Breast epithelium (tissue), 4 donors: ENCODE measurements around the gene ABCC2. TPM values are rescaled to one million over a fixed set of nuclear protein-coding genes. Genes with fewer than 3 reads are reported as not detected.
"Not testable (repeated sequence)": the region's sequence is repeated elsewhere in the genome, so short reads cannot be mapped to it uniquely, and the experiment has no call there.

Experiments used
- DNase-seq, 2 donors: peaks; one replicate each; pipeline ENCODE4 v3.0.0-alpha.2; 2019; ENCODE audit warnings: low spot score in 2 of 2
- H3K27ac ChIP-seq, 2 donors: fragments of 200-600 bp; sonication (generic) in 1 of 2; one replicate each; pipeline ENCODE4 v1.5.1; 2016 to 2019; ENCODE audit warnings: mild to moderate bottlenecking in 1 of 2
- H3K27me3 ChIP-seq, 2 donors: fragments of 200-600 bp; sonication (generic) in 1 of 2; one replicate each; pipeline versions ENCODE4 v1.5.1 to v1.6.0; 2017 to 2019; ENCODE audit warnings: control low read depth in 1 of 2, mild to moderate bottlenecking in 1 of 2
- H3K36me3 ChIP-seq: fragments of 200-600 bp; one replicate; pipeline ENCODE4 v1.5.1; 2019
- H3K4me1 ChIP-seq, 2 donors: fragments of 200-600 bp; sonication (generic); one replicate each; pipeline ENCODE4 v1.5.1; 2016 to 2019; ENCODE audit warnings: control low read depth in 1 of 2
- H3K4me3 ChIP-seq, 3 donors: fragments of 200-600 bp; sonication (generic); 1 replicate in 2 of 3; 2 replicates in 1 of 3; pipeline ENCODE4 v1.5.1; 2016 to 2019; ENCODE audit warnings: mild to moderate bottlenecking in 3 of 3, moderate library complexity in 2 of 3
- H3K9me3 ChIP-seq, 2 donors: fragments of 200-600 bp; sonication (generic) in 1 of 2; one replicate each; pipeline ENCODE4 v1.5.1; 2016 to 2019; ENCODE audit warnings: control low read depth in 1 of 2
- POLR2A ChIP-seq: fragments of 450-650 bp; IDR thresholded peaks from one replicate; pipeline ENCODE4 v1.6.1; 2016; ENCODE audit warnings: antibody characterized with exemption, mild to moderate bottlenecking, moderate library complexity
- POLR2AphosphoS5 ChIP-seq, 3 donors: sonication (generic); formaldehyde crosslinking; IDR thresholded peaks; one replicate each; pipeline ENCODE4 v1.6.1; 2017; ENCODE audit warnings: antibody characterized with exemption in 3 of 3
- intact Hi-C: fragments of 100-400 bp; cut with DNase I; formaldehyde crosslinking; loops from one replicate; pipeline ENCODE4 v1.15.1; 2023; ENCODE audit warnings: low total_unique reads
- total RNA-seq, 3 donors: library from RNA; depleted of rRNA; stranded (reverse); fragments of >200 nt; gene quantifications; one replicate each; pipeline ENCODE4 v1.1.0, GENCODE V29; 2016
- TF ChIP-seq, protein P1 (sequence below), 3 donors: fragments of 450-650 bp; IDR thresholded peaks; one replicate each; pipeline ENCODE4 v1.5.1; 2016 to 2017; ENCODE audit warnings: antibody characterized with exemption in 3 of 3, mild to moderate bottlenecking in 3 of 3, moderate library complexity in 3 of 3

Gene ABCC2
- total RNA-seq, 3 donors from 2014 or later: 2.0 to 3.1 (median 2.1) TPM

DNA sequence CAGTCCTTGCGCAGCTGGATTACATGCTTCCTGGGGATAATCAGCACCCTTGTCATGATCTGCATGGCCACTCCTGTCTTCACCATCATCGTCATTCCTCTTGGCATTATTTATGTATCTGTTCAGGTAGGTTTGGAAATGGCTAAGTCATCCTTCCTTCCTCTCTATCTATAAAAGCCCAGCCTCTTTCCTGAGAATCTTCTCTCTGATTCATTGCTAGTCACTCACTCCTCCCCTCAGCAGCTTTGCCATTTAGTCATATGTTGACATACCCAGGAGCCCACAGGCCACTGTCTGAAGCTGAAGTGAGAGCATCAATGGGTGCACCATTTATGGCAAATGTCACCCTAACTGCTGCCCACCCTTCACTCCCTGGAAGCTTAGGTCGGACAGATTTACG is 52.0 kb downstream of the ABCC2 start:
- Histone ChIP-seq H3K9me3 (no peaks in the 10 kb centered on the region), H3K4me3 (no peak overlapping the region), H3K36me3 (no peaks in the 10 kb centered on the region), H3K4me1 (no peaks in the 10 kb centered on the region), H3K27ac (no peak overlapping the region), H3K27me3 (no peaks in the 10 kb centered on the region)
- TF ChIP-seq, protein P1, sequence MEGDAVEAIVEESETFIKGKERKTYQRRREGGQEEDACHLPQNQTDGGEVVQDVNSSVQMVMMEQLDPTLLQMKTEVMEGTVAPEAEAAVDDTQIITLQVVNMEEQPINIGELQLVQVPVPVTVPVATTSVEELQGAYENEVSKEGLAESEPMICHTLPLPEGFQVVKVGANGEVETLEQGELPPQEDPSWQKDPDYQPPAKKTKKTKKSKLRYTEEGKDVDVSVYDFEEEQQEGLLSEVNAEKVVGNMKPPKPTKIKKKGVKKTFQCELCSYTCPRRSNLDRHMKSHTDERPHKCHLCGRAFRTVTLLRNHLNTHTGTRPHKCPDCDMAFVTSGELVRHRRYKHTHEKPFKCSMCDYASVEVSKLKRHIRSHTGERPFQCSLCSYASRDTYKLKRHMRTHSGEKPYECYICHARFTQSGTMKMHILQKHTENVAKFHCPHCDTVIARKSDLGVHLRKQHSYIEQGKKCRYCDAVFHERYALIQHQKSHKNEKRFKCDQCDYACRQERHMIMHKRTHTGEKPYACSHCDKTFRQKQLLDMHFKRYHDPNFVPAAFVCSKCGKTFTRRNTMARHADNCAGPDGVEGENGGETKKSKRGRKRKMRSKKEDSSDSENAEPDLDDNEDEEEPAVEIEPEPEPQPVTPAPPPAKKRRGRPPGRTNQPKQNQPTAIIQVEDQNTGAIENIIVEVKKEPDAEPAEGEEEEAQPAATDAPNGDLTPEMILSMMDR (IDR thresholded peaks at IDR 0.05): no peak
- no peak for TF ChIP-seq POLR2AphosphoS5 (IDR thresholded peaks at IDR 0.05)
- intact Hi-C loops: no loop called here
- no peak for DNase-seq

GRCh38 chr10:99835947-99836346 is 53.5 kb downstream of the ABCC2 start:
- Histone ChIP-seq H3K9me3 (no peaks in the 10 kb centered on the region), H3K4me3 (no peak overlapping the region), H3K36me3 (no peaks in the 10 kb centered on the region), H3K27me3 (no peaks in the 10 kb centered on the region), H3K4me1 (no peaks in the 10 kb centered on the region), H3K27ac (no peak overlapping the region)
- no peak for DNase-seq
- TF ChIP-seq, protein P1 (IDR thresholded peaks at IDR 0.05): no peak
- no peak for TF ChIP-seq POLR2A
- TF ChIP-seq POLR2AphosphoS5 (IDR thresholded peaks at IDR 0.05): no peak
- intact Hi-C loops: no loop called here

DNA sequence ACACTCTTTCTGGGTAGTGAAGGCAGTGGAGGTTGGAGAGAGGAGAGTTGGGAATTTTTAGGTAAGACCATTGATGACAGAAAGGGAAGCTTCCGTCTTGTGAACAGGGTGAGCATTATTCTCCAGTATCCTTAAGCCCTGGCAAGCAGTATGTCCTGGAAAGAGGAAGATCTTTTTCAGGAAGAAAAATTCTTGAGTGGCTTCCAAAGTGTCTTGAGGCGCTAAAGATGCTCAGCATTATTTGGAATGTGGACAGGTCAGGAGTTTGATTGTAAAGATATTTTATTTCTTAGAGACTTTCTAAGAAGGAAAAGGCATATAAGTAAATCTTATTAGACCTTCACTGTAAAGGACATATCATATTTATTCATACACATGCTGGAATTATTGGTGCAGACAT is 54.3 kb downstream of the ABCC2 start:
- Histone ChIP-seq H3K9me3 (no peaks in the 10 kb centered on the region), H3K36me3 (no peaks in the 10 kb centered on the region), H3K4me1 (no peaks in the 10 kb centered on the region), H3K27ac (no peak overlapping the region), H3K27me3 (no peaks in the 10 kb centered on the region), H3K4me3 (no peak overlapping the region)
- intact Hi-C loops: no loop called here
- TF ChIP-seq, protein P1 (IDR thresholded peaks at IDR 0.05): no peak
- TF ChIP-seq POLR2AphosphoS5 (IDR thresholded peaks at IDR 0.05): no peak
- TF ChIP-seq POLR2A: no peak
- no peak for DNase-seq

GRCh38 chr10:99840859-99841258 is 58.4 kb downstream of the ABCC2 start:
- intact Hi-C loops, DNase-seq, H3K36me3 ChIP-seq, H3K4me1 ChIP-seq, H3K9me3 ChIP-seq, H3K4me3 ChIP-seq, H3K27ac ChIP-seq, H3K27me3 ChIP-seq: not testable (repeated sequence)

DNA sequence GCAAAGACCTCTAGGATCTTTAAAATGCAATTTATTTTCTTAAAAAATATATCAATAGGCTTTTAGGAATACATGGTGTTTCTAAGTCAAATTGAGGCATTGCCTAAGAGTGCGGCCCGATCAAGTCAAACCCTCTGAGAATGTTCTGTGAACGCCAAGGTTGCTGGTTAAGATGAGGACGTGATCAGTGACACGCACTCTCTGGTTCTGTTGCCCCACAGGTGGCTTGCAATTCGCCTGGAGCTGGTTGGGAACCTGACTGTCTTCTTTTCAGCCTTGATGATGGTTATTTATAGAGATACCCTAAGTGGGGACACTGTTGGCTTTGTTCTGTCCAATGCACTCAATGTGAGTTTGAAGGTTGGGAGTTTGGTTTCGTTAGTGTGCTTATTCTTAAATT is 59.3 kb downstream of the ABCC2 start:
- Histone ChIP-seq H3K9me3 (no peaks in the 10 kb centered on the region), H3K36me3 (no peaks in the 10 kb centered on the region), H3K27ac (no peak overlapping the region), H3K4me3 (no peak overlapping the region), H3K27me3 (no peaks in the 10 kb centered on the region), H3K4me1 (no peaks in the 10 kb centered on the region)
- TF ChIP-seq POLR2A (no peak), POLR2AphosphoS5 (IDR thresholded peaks at IDR 0.05) (no peak)
- TF ChIP-seq, protein P1 (IDR thresholded peaks at IDR 0.05): no peak
- no peak for DNase-seq
- intact Hi-C loops: no loop called here

DNA sequence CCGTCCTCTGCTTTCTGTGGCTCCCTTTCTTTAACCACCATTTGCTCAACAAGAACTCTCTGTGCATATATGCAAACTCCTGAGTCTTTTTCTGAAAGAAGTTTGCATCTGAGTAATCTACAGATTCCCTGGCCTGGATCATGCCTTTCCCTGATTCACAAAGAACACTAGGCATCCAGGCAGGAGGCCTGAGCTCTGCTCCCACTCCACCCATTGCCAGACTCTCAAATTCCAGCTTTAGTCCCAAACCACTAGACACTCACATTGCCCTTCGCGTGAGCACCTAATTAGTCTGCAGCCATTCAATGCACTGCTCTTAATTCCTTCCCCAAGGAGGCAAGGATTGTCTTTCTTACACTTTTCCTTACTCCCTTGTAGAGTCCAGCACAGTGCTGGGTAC is 60.9 kb downstream of the ABCC2 start:
- Histone ChIP-seq H3K4me1 (no peaks in the 10 kb centered on the region), H3K36me3 (no peaks in the 10 kb centered on the region), H3K27me3 (no peaks in the 10 kb centered on the region), H3K4me3 (no peak overlapping the region), H3K9me3 (no peaks in the 10 kb centered on the region), H3K27ac (no peak overlapping the region)
- no peak for TF ChIP-seq POLR2AphosphoS5 (IDR thresholded peaks at IDR 0.05)
- TF ChIP-seq, protein P1 (IDR thresholded peaks at IDR 0.05): no peak
- TF ChIP-seq POLR2A: no peak
- DNase-seq: no peak
- intact Hi-C loops: no loop called here
